Fibroblast of lung (primary cell): ENCODE data around the gene FCHSD1.

Experiments
- EZH2 ChIP-seq: IDR thresholded peaks from 2 replicates; pipeline ENCODE4 v1.5.1; 2012; ENCODE audit warnings: low read length, control low read depth, mild to moderate bottlenecking; ENCODE audit errors: missing control alignments
- TF ChIP-seq, protein P1 (sequence below), 2 donors: IDR thresholded peaks in 1 of 2; conservative IDR thresholded peaks in 1 of 2; 1 replicate in 1 of 2; 2 replicates in 1 of 2; pipeline ENCODE4 v1.5.1; 2011 to 2012; ENCODE audit warnings: low read length in 2 of 2, control low read depth in 1 of 2, inconsistent platforms in 1 of 2, low read depth in 1 of 2, mild to moderate bottlenecking in 1 of 2

DNA sequence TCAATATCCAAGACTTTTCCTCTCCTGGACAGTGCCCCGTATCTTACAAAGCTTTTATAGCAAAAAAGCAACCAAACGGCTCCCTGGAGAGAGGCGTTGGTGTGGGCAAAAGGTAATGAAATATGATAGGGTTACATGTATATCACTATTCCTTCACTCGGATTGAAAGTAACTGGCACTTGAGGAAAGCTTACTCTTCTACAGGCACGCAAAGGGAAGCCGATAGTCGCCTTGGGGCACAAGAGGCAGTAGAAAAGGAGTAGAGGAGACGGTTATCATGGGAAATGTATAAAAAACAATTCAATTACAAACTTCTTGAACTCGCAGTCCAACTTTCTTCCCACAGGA lies 33.6 kb downstream of the FCHSD1 start:
- TF ChIP-seq, protein P1, sequence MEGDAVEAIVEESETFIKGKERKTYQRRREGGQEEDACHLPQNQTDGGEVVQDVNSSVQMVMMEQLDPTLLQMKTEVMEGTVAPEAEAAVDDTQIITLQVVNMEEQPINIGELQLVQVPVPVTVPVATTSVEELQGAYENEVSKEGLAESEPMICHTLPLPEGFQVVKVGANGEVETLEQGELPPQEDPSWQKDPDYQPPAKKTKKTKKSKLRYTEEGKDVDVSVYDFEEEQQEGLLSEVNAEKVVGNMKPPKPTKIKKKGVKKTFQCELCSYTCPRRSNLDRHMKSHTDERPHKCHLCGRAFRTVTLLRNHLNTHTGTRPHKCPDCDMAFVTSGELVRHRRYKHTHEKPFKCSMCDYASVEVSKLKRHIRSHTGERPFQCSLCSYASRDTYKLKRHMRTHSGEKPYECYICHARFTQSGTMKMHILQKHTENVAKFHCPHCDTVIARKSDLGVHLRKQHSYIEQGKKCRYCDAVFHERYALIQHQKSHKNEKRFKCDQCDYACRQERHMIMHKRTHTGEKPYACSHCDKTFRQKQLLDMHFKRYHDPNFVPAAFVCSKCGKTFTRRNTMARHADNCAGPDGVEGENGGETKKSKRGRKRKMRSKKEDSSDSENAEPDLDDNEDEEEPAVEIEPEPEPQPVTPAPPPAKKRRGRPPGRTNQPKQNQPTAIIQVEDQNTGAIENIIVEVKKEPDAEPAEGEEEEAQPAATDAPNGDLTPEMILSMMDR (conservative IDR thresholded peaks at IDR 0.05 in 1 of 2, IDR thresholded peaks at IDR 0.05 in 1 of 2; ENCODE audit: low read depth in 1 of 2, low read length in 2 of 2) = no peak
- TF ChIP-seq EZH2 = no peak
